ENCODE measurements around the gene DPH5. TPM values are rescaled to one million over a fixed set of nuclear protein-coding genes. Genes with fewer than 3 reads are reported as not detected.

Gene DPH5
- total and polyA plus RNA-seq, 8 donors = 26.9 to 79.7 (median 70.7) TPM

DNA sequence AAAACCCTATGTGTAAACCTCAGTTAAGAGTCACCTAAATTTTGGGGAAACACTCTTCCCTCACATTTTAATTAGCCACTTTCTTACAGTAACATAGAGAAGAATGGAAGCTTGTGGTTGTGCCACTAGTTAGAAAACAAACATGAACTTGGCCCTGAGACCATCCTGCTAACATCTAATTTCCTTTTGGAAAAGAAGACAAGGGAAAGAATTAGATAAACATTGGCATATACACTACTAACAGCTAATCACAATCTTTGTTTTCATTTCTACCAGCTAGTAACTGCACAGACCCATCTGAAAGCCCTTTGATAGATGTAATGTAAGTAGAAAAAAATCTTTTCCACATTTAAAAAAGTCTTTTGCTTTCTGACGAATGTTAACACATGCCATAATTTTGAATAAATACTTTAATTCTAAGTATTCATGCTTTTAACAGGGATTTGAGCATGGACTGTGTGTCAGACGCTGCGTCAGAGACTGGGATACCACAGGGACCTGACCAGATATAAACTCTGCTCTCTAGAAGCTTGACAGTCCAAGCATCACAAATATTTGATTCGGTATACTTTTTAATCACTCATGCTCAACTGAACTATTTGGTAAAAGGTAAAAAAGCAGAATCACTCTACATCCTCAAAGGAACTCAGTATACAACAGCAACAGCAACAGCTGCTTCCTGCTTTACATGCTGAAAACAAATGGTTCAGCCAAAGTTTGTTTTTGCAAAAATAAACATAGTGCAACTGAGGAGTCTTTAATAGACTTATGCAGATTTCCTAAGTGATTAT, 30.2 kb downstream of the DPH5 start:
- Histone ChIP-seq H3K4me3 (no peak overlapping the region), H3K27me3 (no peaks in the 10 kb centered on the region), H3K27ac (peak overlapping the region; percentile 57 to 69), H3K9me3 (no peaks in the 10 kb centered on the region), H3K36me3 (peaks cover 0 to 12% of the 10 kb centered on the region in 2 donors), H3K4me1 (peaks cover 0 to 14% of the 10 kb centered on the region in 2 donors)
- ATAC-seq = peak; percentile 39
- intact Hi-C loops (cut with DNase I) = no loop called here
- DNase-seq = peak in 2 of 4 donors; percentile 79 to 81
- TF ChIP-seq, protein P1, sequence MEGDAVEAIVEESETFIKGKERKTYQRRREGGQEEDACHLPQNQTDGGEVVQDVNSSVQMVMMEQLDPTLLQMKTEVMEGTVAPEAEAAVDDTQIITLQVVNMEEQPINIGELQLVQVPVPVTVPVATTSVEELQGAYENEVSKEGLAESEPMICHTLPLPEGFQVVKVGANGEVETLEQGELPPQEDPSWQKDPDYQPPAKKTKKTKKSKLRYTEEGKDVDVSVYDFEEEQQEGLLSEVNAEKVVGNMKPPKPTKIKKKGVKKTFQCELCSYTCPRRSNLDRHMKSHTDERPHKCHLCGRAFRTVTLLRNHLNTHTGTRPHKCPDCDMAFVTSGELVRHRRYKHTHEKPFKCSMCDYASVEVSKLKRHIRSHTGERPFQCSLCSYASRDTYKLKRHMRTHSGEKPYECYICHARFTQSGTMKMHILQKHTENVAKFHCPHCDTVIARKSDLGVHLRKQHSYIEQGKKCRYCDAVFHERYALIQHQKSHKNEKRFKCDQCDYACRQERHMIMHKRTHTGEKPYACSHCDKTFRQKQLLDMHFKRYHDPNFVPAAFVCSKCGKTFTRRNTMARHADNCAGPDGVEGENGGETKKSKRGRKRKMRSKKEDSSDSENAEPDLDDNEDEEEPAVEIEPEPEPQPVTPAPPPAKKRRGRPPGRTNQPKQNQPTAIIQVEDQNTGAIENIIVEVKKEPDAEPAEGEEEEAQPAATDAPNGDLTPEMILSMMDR (IDR thresholded peaks at IDR 0.05) = no peak

DNA sequence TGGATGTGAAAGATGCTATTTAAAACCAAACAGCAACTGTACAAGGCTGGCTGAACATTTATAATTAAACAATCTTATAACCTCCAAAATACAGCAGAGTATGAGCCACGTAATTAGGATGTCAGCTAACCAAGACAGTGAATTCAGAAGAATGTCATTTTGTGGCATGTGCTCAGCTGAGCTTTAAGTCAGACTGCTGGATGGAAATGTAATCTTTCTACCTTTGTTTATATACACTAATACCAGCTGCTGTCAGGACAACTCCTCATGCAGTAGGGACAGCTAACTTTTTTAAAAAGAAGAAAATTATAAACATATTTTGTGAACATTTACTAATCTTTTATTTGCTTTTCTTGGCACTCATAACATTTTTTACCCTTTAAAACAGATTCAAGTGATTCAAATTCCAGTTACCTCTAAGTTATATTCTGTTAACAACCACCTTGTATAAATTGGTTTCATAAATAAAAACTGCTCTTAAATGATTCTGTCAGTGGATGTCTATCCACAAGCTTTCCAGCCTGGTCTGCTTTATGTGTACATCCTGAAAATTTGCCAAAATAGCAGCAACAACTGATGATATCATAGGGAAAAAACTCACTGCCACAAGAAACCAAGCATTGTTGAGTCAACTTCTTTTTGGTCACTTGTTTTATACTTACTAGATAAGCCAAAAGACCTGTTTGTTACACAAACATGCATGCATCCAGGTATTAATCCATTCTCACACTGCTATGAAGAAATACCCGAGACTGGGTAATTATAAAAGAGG, 36.1 kb downstream of the DPH5 start:
- Histone ChIP-seq H3K9me3 (no peaks in the 10 kb centered on the region), H3K27me3 (no peaks in the 10 kb centered on the region), H3K36me3 (peaks cover 0 to 14% of the 10 kb centered on the region in 2 donors), H3K4me3 (no peak overlapping the region), H3K4me1 (peaks cover 7% of the 10 kb centered on the region in 2 donors), H3K27ac (peak overlapping the region; percentile 4 to 7)
- TF ChIP-seq, protein P1 (IDR thresholded peaks at IDR 0.05) = no peak
- ATAC-seq (peak; percentile 65), DNase-seq (no peak)
- intact Hi-C loops (cut with DNase I) = no loop called here

DNA sequence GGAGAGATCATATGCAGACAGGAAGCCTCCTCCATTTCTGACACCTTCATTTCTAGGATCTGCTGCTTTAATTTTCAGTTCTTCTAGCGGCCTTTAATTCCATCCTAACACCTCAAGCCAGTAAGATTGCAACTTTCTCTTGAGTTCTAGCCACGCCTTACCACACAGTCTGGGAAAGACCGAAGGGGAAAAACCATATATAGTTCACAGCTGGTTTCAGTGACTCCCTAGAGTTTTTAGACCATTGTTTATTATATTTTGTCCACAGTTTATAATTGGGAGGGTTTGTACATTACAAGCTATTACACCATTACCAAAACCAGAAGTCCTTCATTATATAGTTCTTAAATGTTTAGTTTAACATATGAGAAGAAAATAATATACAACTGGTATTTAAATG, 37.5 kb downstream of the DPH5 start:
- DNase-seq (no peak), ATAC-seq (no peak)
- no peak overlapping the region for H3K27ac ChIP-seq
- no peaks in the 10 kb centered on the region for H3K9me3 ChIP-seq
- peaks cover 7% of the 10 kb centered on the region in 2 donors for H3K4me1 ChIP-seq
- no peaks in the 10 kb centered on the region for H3K27me3 ChIP-seq
- TF ChIP-seq, protein P1 (IDR thresholded peaks at IDR 0.05) = no peak
- intact Hi-C loops (cut with DNase I) = no loop called here
- H3K4me3 ChIP-seq = no peak overlapping the region
- H3K36me3 ChIP-seq = peaks cover 0 to 14% of the 10 kb centered on the region in 2 donors

DNA sequence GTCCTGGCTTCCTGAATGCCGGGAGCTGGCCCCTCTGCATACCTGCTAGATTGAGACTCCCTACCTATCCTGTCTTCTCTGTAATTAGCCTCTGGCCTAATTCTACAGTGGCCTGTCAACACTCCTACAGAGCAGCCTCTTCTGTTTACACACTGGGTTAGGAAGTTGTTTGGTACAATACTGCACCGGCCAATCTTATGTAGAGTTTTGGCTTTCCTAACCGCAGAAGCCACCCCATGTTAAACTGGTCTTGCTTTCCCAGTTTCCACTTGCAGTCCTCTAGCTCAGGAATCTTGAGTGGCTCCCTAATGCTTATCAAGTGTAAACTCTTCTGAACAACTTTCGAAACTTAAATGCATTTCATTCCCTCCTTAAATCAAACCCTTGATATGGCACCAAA, 42.8 kb downstream of the DPH5 start:
- peak in 3 of 4 donors; percentile 15 to 68 (median 38) for DNase-seq
- peak; percentile 98 for ATAC-seq

More for the DNA sequence above, 42.8 kb downstream of the DPH5 start:
- H3K27me3 ChIP-seq = no peaks in the 10 kb centered on the region
- no peak overlapping the region for H3K4me3 ChIP-seq
- peak overlapping the region in 1 of 2 donors; percentile 29 for H3K27ac ChIP-seq
- no peaks in the 10 kb centered on the region for H3K9me3 ChIP-seq
- H3K4me1 ChIP-seq = no peaks in the 10 kb centered on the region
- intact Hi-C loops (cut with DNase I) = no loop called here
- TF ChIP-seq, protein P1 (IDR thresholded peaks at IDR 0.05) = no peak
- peaks cover 0 to 15% of the 10 kb centered on the region in 2 donors for H3K36me3 ChIP-seq
